Measurements from ENCODE around the gene ATP2A1.

The ATP2A1 gene

GRCh38 chr16:28905229-28905754 is 27.0 kb downstream of the ATP2A1 start:
- POLR2A ChIA-PET: no interaction called here
- H3K27ac ChIP-seq (ENCODE audit: extremely low read depth, low read depth, low read length): no peak overlapping the region
- no peak for TF ChIP-seq ZFP69B (tag by site-specific recombination; IDR thresholded peaks at IDR 0.05)
- TF ChIP-seq, protein P1, sequence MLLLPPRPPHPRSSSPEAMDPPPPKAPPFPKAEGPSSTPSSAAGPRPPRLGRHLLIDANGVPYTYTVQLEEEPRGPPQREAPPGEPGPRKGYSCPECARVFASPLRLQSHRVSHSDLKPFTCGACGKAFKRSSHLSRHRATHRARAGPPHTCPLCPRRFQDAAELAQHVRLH (tag by site-specific recombination; IDR thresholded peaks at IDR 0.05): no peak
- no peak for TF ChIP-seq HIC1 (tag by site-specific recombination; IDR thresholded peaks at IDR 0.05)
- no peak for TF ChIP-seq YY1 (tag by site-specific recombination; IDR thresholded peaks at IDR 0.05)
- no peak for TF ChIP-seq REST (tag by site-specific recombination; IDR thresholded peaks at IDR 0.05)
- TF ChIP-seq TCF7L2 (IDR thresholded peaks at IDR 0.05; ENCODE audit: borderline replicate concordance, low read depth, low read length): no peak
- TF ChIP-seq, protein P2, sequence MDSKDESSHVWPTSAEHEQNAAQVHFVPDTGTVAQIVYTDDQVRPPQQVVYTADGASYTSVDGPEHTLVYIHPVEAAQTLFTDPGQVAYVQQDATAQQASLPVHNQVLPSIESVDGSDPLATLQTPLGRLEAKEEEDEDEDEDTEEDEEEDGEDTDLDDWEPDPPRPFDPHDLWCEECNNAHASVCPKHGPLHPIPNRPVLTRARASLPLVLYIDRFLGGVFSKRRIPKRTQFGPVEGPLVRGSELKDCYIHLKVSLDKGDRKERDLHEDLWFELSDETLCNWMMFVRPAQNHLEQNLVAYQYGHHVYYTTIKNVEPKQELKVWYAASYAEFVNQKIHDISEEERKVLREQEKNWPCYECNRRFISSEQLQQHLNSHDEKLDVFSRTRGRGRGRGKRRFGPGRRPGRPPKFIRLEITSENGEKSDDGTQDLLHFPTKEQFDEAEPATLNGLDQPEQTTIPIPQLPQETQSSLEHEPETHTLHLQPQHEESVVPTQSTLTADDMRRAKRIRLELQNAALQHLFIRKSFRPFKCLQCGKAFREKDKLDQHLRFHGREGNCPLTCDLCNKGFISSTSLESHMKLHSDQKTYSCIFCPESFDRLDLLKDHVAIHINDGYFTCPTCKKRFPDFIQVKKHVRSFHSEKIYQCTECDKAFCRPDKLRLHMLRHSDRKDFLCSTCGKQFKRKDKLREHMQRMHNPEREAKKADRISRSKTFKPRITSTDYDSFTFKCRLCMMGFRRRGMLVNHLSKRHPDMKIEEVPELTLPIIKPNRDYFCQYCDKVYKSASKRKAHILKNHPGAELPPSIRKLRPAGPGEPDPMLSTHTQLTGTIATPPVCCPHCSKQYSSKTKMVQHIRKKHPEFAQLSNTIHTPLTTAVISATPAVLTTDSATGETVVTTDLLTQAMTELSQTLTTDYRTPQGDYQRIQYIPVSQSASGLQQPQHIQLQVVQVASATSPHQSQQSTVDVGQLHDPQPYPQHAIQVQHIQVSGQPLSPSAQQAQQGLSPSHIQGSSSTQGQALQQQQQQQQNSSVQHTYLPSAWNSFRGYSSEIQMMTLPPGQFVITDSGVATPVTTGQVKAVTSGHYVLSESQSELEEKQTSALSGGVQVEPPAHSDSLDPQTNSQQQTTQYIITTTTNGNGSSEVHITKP (tag by site-specific recombination; IDR thresholded peaks at IDR 0.05): no peak
- no peak for TF ChIP-seq ZNF112 (tag by site-specific recombination; IDR thresholded peaks at IDR 0.05)
- no peak for TF ChIP-seq ZNF221 (tag by site-specific recombination; IDR thresholded peaks at IDR 0.05; ENCODE audit: borderline replicate concordance)
- TF ChIP-seq, protein P3, sequence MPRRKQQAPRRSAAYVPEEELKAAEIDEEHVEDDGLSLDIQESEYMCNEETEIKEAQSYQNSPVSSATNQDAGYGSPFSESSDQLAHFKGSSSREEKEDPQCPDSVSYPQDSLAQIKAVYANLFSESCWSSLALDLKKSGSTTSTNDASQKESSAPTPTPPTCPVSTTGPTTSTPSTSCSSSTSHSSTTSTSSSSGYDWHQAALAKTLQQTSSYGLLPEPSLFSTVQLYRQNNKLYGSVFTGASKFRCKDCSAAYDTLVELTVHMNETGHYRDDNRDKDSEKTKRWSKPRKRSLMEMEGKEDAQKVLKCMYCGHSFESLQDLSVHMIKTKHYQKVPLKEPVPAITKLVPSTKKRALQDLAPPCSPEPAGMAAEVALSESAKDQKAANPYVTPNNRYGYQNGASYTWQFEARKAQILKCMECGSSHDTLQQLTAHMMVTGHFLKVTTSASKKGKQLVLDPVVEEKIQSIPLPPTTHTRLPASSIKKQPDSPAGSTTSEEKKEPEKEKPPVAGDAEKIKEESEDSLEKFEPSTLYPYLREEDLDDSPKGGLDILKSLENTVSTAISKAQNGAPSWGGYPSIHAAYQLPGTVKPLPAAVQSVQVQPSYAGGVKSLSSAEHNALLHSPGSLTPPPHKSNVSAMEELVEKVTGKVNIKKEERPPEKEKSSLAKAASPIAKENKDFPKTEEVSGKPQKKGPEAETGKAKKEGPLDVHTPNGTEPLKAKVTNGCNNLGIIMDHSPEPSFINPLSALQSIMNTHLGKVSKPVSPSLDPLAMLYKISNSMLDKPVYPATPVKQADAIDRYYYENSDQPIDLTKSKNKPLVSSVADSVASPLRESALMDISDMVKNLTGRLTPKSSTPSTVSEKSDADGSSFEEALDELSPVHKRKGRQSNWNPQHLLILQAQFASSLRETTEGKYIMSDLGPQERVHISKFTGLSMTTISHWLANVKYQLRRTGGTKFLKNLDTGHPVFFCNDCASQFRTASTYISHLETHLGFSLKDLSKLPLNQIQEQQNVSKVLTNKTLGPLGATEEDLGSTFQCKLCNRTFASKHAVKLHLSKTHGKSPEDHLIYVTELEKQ (tag by site-specific recombination; IDR thresholded peaks at IDR 0.05; ENCODE audit: borderline replicate concordance): no peak
- no peak for TF ChIP-seq ZNF558 (tag by site-specific recombination; IDR thresholded peaks at IDR 0.05)
- no peak for TF ChIP-seq ZBTB17 (tag by site-specific recombination; IDR thresholded peaks at IDR 0.05)
- no peak for TF ChIP-seq ZNF37A (tag by site-specific recombination; IDR thresholded peaks at IDR 0.05)
- CTCF ChIA-PET: interaction anchor here (1.0 kb wide), 1 partner anchor 40 kb away, joined by 3 read pairs; no protein-coding TSS in a partner anchor
- peaks cover 0 to 12% of the 10 kb centered on the region in 2 experiments; a peak in 2 of 3 replicates for H3K36me3 ChIP-seq (ENCODE audit: control insufficient read depth in 2 of 2, insufficient read depth in 1 of 2, low read length in 2 of 2)
- no peaks in the 10 kb centered on the region for H3K9me3 ChIP-seq (ENCODE audit: control insufficient read depth, insufficient read depth, low read depth, low read length)
- no peak overlapping the region for H3K4me3 ChIP-seq (ENCODE audit: low read depth, low read length)
- H3K4me1 ChIP-seq (ENCODE audit: control insufficient read depth, insufficient read depth, low read length): no peaks in the 10 kb centered on the region
